WTC11 (cell line): ENCODE data around the gene RNF2. TPM values are rescaled to one million over a fixed set of nuclear protein-coding genes. Genes with fewer than 3 reads are reported as not detected.
A peak's percentile ranks its signal among the peaks of the same experiment; 100 is the strongest.

Experiments
- AFF4 ChIP-seq: sonication (generic); formaldehyde crosslinking; IDR thresholded peaks from 2 replicates; pipeline ENCODE4 v1.8.1; 2023; ENCODE audit warnings: mild to moderate bottlenecking, missing genetic modification reagents, borderline replicate concordance
- ATF1 ChIP-seq: sonication (generic); formaldehyde crosslinking; IDR thresholded peaks from 2 replicates; pipeline ENCODE4 v1.8.1; 2023; ENCODE audit warnings: mild to moderate bottlenecking, moderate library complexity, missing genetic modification reagents
- CDX4 ChIP-seq: fragments of 250-450 bp; sonication (Bioruptor Pico); IDR thresholded peaks from 2 replicates; pipeline ENCODE4 v1.9.0; 2021; ENCODE audit warnings: moderate library complexity, mild to moderate bottlenecking, inconsistent platforms, borderline replicate concordance
- CTCF ChIP-seq: fragments of 200-600 bp; IDR thresholded peaks from 2 replicates; pipeline ENCODE4 v1.8.0; 2022; ENCODE audit warnings: antibody characterized with exemption
- EMX1 ChIP-seq: fragments of 250-450 bp; sonication (Bioruptor Pico); IDR thresholded peaks from 2 replicates; pipeline ENCODE4 v1.8.0; 2021; ENCODE audit warnings: mild to moderate bottlenecking
- ETV6 ChIP-seq: sonication (generic); formaldehyde crosslinking; IDR thresholded peaks from 2 replicates; pipeline ENCODE4 v1.8.1; 2022; ENCODE audit warnings: mild to moderate bottlenecking, missing genetic modification reagents
- FOXJ3 ChIP-seq: sonication (generic); formaldehyde crosslinking; IDR thresholded peaks from 2 replicates; pipeline ENCODE4 v1.9.0; 2021; ENCODE audit warnings: missing genetic modification reagents, mild to moderate bottlenecking, borderline replicate concordance
- FOXK1 ChIP-seq: sonication (generic); formaldehyde crosslinking; IDR thresholded peaks from 2 replicates; pipeline ENCODE4 v1.8.0; 2022; ENCODE audit warnings: mild to moderate bottlenecking, moderate library complexity, missing genetic modification reagents
- FOXP1 ChIP-seq: sonication (generic); formaldehyde crosslinking; IDR thresholded peaks from 2 replicates; pipeline ENCODE4 v1.8.0; 2022; ENCODE audit warnings: missing genetic modification reagents, mild to moderate bottlenecking, moderate library complexity, borderline replicate concordance
- HMGA2 ChIP-seq: fragments of 250-450 bp; sonication (Bioruptor Pico); IDR thresholded peaks from 2 replicates; pipeline ENCODE4 v1.4.0; 2021; ENCODE audit warnings: mild to moderate bottlenecking, moderate library complexity
- MLX ChIP-seq: sonication (generic); formaldehyde crosslinking; IDR thresholded peaks from 2 replicates; pipeline ENCODE4 v1.8.1; 2023; ENCODE audit warnings: mild to moderate bottlenecking, missing genetic modification reagents, moderate library complexity
- MXD4 ChIP-seq: fragments of 250-450 bp; sonication (Bioruptor Pico); IDR thresholded peaks from 2 replicates; pipeline ENCODE4 v1.8.0; 2021; ENCODE audit warnings: mild to moderate bottlenecking, moderate library complexity, borderline replicate concordance
- NR3C1 ChIP-seq: sonication (generic); formaldehyde crosslinking; conservative IDR thresholded peaks from 2 replicates; pipeline ENCODE4 v1.8.1; 2023; ENCODE audit warnings: low read depth, mild to moderate bottlenecking, missing genetic modification reagents
- PRRX2 ChIP-seq: fragments of 250-450 bp; sonication (Bioruptor Pico); IDR thresholded peaks from 2 replicates; pipeline ENCODE4 v1.8.0; 2021; ENCODE audit warnings: mild to moderate bottlenecking
- SMAD3 ChIP-seq: sonication (generic); formaldehyde crosslinking; IDR thresholded peaks from 2 replicates; pipeline ENCODE4 v1.8.0; 2022; ENCODE audit warnings: missing genetic modification reagents, mild to moderate bottlenecking, borderline replicate concordance
- STAT6 ChIP-seq: sonication (generic); formaldehyde crosslinking; conservative IDR thresholded peaks from 2 replicates; pipeline ENCODE4 v1.8.1; 2023; ENCODE audit warnings: mild to moderate bottlenecking, low read depth, missing genetic modification reagents, moderate library complexity
- TEAD1 ChIP-seq: sonication (generic); formaldehyde crosslinking; IDR thresholded peaks from 2 replicates; pipeline ENCODE4 v1.8.0; 2022; ENCODE audit warnings: mild to moderate bottlenecking, missing genetic modification reagents
- TEAD4 ChIP-seq: sonication (generic); formaldehyde crosslinking; IDR thresholded peaks from 2 replicates; pipeline ENCODE4 v1.8.0; 2022; ENCODE audit warnings: mild to moderate bottlenecking, missing genetic modification reagents
- ZNF121 ChIP-seq: sonication (generic); formaldehyde crosslinking; IDR thresholded peaks from 2 replicates; pipeline ENCODE4 v1.8.0; 2023; ENCODE audit warnings: missing genetic modification reagents
- ZNF138 ChIP-seq: sonication (generic); formaldehyde crosslinking; conservative IDR thresholded peaks from 2 replicates; pipeline ENCODE4 v1.8.1; 2022; ENCODE audit warnings: mild to moderate bottlenecking, moderate library complexity, missing genetic modification reagents
- ZNF232 ChIP-seq: sonication (generic); formaldehyde crosslinking; IDR thresholded peaks from 2 replicates; pipeline ENCODE4 v1.8.0; 2022; ENCODE audit warnings: mild to moderate bottlenecking, missing genetic modification reagents
- ZNF281 ChIP-seq: sonication (generic); formaldehyde crosslinking; IDR thresholded peaks from 2 replicates; pipeline ENCODE4 v1.8.0; 2023; ENCODE audit warnings: mild to moderate bottlenecking, missing genetic modification reagents
- ZNF317 ChIP-seq: sonication (generic); formaldehyde crosslinking; IDR thresholded peaks from 2 replicates; pipeline ENCODE4 v1.8.1; 2023; ENCODE audit warnings: low read depth, mild to moderate bottlenecking, moderate library complexity, missing genetic modification reagents, borderline replicate concordance
- ZNF423 ChIP-seq: fragments of 250-450 bp; sonication (Bioruptor Pico); IDR thresholded peaks from 2 replicates; pipeline ENCODE4 v2.1.2; 2022; ENCODE audit warnings: mild to moderate bottlenecking, moderate library complexity
- ZNF512 ChIP-seq: sonication (generic); formaldehyde crosslinking; IDR thresholded peaks from 2 replicates; pipeline ENCODE4 v1.8.1; 2022; ENCODE audit warnings: missing genetic modification reagents, borderline replicate concordance
- total RNA-seq: library from RNA; stranded (reverse); gene quantifications from 3 replicates; pipeline ENCODE4 v1.2.3, GENCODE V29; 2021

RNF2 gene
- total RNA-seq, 1 experiment from 2014 or later: 37.3 TPM

- TF ChIP-seq MLX (no peak), ZNF423 (CRISPR knock-in tag) (no peak), STAT6 (CRISPR knock-in tag) (no peak), MXD4 (CRISPR knock-in tag) (no peak), TEAD1 (CRISPR knock-in tag) (peak; percentile 64; the same call in 1 of the 2 replicates), ZNF232 (CRISPR knock-in tag) (peak; percentile 87), ZNF138 (CRISPR knock-in tag) (no peak), ATF1 (no peak), ZNF121 (CRISPR knock-in tag) (no peak), SMAD3 (CRISPR knock-in tag) (peak; percentile 92), FOXP1 (peak; percentile 98), ZNF281 (CRISPR knock-in tag) (peak; percentile 52), EMX1 (no peak), CTCF (no peak), ZNF317 (CRISPR knock-in tag) (peak; percentile 43; the same call in 1 of the 2 replicates), ETV6 (CRISPR knock-in tag) (peak; percentile 85), PRRX2 (CRISPR knock-in tag) (no peak), FOXJ3 (no peak), CDX4 (CRISPR knock-in tag) (no peak), ZNF512 (no peak), TEAD4 (peak; percentile 42; the same call in 1 of the 2 replicates), NR3C1 (CRISPR knock-in tag) (no peak), FOXK1 (peak; percentile 85; the same call in 1 of the 2 replicates), HMGA2 (CRISPR knock-in tag) (no peak), AFF4 (peak; percentile 61; the same call in 1 of the 2 replicates)
These were observed at the start of gene RNF2 (continued) for GRCh38 chr1:185044981-185045813.
